DMS 273 treated with DMSO at 0.1 percent for 48 hours (cell line): ENCODE data around the gene UMAD1.
A peak's percentile ranks its signal among the peaks of the same experiment; 100 is the strongest.

Experiments used
- DNase-seq: peaks from one replicate; lab custom pipeline; 2025; lab: John Stamatoyannopoulos, UW

Gene UMAD1

DNA sequence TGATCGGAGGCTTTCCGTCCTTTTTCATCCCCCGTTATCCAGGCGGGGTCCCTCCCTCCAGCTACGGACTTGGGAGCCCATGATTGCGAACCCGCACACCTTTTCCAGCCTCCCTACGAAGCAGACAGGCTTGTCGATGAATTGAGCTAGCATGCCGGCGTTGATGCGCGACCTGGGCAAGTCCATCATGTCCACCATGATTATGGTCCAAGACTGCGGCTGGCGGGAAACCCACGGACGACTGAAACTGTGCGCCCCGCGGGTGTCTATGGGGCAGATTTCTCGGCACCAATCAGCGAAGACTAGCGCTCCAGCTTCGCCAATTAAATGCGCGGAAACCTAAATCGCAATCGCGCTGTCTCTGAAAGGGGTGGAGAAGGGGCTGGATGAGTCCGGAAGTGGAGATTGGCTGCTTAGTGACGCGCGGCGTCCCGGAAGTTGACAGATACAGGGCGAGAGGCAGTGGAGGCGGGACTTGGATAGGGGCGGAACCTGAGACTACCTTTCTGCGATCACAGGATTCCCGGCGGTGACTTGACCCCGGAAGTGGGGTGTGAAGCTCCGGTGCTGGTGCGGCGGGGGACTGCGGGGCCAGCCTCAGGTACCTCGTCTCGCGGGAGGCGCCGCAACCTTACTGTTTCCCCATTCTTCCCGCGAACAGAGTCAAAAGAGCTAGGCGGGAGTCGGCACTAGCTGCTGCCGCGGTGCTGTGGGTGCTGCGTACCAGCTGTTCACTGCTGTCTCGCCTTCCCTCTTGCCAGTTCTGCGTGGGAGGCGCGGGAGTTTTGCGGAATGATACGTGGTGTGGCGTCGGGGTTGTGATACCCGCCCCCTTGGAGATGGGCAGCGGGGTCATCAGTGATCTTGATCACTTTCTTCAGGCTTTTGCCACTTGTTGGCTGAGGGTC lies at the start of gene UMAD1:
TSS of gene UMAD1 (plus strand) at position 532 of the 908 bp plus-strand sequence. CDS start 32,620 bp downstream, outside the sequence.
- peak; percentile 100 for DNase-seq

DNA sequence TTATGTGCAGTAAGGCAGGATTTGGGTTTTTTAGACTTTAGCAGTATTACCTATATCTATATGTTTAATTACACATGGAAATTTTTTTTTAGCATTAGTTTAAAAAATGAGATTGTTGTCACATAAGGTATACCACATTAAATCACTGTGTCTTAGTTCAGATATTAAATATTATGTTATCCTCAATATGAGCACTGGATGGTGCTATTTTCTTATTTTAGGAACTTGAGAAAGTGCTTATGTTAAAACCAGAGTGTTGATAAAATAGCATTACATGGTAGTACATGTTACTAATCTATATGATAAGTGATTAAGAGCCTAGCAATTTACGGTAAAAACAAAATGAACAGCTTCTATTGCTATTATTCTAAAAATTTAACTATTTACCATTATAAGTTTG lies 45.1 kb upstream of the UMAD1 start:
- peak; percentile 10 for DNase-seq

DNA sequence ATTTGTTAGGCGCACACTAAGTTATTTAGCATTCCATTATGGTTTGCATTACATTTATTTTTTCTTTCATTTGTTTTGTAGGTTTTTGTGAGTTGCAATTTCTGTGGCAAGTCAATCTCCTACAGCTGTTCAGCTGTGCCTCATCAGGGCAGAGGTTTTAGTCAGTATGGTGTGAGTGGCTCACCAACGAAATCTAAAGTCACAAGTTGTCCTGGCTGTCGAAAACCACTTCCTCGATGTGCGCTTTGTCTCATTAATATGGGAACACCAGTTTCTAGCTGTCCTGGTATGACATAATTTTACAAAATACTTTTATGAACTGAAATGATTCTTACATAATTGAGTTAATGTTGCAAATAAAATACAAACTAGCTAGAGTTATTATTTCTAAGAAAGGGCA lies 44.4 kb upstream of the UMAD1 start:
- no peak for DNase-seq

DNA sequence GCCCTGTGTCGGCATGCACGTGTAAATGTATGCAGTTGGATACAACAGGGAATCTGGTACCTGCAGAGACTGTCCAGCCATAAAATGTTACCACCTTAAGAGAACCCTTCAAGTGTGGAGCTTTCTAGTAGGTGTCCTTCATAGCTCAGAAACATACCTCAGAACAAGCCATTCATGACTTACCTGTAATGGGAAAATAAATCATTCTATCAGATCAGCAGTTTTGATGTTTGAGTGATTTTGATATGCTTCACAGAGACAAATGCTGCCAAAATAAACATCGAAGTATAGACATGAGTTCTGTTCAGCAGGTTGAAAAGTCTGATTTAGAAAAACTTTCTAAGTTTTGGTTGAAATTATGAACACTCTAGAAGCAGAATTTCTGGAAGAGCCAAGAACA lies 33.5 kb upstream of the UMAD1 start:
- DNase-seq: no peak

DNA sequence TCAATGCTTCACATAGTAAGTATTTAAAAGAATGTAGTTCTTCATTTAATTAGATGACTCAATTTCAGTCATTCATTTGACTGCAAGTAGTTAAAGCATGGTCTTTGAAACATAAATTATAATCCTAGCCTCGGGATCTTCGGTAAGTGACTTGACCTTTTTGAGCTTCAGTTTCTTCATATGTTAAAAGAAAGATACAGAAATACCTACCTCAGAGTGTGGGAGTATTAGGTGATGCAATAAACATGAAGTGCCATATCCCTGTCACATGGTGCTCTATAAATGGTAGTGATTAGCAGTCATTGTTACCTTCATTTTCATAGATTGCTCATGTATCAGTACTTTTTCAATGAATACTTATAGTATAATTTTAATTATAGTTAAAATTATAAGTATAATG lies 31.2 kb upstream of the UMAD1 start:
- DNase-seq: no peak

DNA sequence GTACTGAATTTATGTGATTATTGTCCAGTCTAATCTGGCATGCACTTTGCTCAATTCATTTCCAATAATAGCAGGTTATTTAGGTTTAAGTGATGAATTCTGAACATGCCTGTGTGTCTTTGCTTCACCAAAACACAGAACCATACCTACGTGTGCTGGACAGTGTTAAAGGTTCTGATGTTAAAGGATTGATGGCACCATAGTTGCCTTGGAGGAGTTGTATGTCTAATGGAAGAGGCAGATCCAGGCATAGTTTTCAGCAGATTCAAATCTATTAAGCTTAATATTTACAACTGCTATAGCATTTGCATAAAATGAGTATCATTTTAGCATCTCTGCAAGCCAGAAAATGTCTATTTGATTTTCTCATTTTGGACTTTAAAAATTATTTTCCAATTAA lies 28.0 kb upstream of the UMAD1 start:
- no peak for DNase-seq

DNA sequence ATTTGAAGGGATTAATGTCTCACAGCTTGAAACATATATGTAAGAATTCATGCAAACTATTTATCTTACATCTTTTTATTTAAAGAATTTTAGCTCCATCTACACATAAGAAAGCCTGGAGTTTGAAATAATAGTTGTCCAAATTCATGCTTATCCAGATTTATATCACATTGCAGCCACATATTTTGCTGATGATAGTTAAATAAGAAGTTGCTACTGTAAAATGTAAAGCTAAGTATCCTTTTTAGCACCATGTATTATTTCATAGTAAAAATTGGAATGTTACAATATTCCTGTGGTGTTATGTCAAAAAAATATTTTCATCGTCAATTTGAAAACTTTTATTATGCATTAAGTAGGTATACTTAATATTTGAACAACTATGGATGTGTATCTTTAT lies 27.3 kb upstream of the UMAD1 start:
- DNase-seq: no peak

DNA sequence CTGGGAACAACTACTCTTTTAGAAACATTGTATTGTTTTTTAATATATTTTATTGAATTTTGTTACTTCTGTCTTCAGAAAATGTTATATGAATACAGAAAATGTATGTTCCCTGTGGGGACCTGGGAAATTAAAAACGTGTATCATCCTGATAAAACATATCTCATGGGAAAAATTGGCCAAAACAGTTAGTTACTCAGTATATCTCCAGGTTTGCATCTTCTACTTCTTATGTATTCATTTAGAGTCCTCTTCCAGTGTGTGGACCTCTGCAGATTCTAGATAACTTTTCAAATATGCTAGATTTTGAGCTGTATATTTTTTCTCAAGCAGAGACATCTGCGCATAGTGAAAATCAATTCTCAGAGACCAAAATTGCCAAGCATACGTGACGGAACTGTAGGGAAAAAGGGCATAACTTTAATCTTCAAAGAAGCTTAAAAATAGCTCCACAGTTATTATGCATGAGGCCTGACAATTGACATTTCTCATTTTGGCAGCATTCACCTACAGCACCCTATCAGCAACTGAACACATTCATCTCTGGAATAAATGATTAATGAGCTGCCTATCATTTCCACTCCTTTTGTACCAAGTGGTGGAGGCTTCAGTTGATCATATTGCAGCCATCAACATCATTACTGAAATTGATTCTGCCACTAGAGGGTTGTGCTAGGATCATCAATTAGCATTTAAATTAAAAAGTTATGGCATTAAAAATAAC lies 26.4 kb upstream of the UMAD1 start:
- DNase-seq: no peak

DNA sequence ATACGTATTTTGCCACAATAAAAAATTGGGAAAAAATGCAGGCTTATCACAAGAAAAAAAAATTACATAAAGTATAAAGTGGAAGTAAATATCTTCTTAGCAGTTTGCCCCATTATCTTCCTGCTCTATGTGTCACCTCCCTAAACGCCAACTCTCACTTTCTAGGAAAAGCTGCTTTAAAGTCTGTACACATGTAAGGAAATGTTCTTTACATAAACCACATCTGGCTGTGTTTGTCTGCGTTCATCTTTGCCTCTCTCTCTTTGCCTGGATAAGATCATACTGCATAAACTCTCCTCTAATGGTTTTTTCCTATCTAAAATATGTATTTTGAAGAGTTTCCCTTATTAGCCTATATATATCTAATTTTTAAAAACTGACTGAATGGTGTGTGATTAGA lies 23.0 kb upstream of the UMAD1 start:
- DNase-seq: no peak

DNA sequence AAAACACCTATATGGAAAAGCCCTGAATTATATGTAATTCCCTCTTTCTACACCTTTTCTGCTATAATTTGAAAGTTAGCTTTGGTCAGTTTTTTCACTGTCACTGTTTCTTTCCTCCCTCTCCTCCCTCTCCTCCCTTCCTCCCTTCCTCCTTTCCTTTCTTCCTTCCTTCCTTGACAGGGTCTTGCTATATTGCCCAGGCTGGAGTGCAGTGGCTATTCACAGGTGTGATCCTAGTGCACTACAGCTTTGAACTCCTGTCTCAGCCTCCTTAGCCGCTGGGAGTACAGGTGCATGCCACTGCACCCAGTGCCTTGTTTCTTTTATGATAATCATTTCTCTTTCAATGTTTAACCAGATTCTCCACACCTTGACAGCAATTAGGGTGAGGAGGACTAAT lies 22.1 kb upstream of the UMAD1 start:
- no peak for DNase-seq

DNA sequence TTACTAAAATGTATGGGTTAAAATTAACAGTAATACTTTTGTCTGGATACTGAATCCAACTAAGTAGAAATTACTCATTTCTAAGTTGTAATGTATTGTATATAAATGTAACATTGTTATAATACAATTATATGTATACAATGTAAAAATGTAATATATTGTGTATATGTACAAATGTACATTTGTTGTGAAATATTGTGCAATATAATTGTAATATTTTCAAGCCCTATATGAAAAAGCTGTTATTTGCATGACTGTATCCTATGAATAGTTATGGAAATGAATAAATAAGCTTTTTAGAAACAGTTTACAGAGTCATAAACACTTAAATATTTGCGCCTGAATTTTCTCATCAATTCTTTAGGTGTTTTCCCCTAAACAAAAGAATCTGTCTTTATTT lies 20.3 kb upstream of the UMAD1 start:
- no peak for DNase-seq

DNA sequence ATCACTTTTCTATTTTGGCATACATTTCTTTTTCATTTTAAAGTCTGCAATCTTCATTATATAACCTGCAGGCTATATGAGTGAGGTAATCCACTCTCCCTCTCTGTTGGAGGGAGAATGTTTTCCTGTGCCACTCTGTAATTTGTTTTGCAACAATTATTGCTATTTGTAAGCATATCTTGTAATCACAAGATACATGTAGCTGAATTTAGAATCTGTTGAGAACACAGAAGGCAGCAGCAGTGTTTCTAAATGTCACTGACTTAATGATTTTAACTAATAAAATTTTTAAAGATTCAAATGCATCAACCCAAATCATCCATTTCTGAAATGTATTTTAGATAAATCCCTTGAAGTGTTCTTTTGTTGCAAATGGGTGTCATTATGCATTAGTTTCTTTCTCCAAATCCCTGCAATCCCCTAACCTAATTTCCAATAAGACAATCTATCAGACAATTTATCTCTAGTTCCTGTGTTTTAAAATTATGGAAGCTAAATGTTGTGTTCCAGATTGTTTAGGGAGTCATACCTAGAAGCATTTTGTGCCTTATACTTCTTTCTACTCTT lies 19.8 kb upstream of the UMAD1 start:
- DNase-seq: no peak

DNA sequence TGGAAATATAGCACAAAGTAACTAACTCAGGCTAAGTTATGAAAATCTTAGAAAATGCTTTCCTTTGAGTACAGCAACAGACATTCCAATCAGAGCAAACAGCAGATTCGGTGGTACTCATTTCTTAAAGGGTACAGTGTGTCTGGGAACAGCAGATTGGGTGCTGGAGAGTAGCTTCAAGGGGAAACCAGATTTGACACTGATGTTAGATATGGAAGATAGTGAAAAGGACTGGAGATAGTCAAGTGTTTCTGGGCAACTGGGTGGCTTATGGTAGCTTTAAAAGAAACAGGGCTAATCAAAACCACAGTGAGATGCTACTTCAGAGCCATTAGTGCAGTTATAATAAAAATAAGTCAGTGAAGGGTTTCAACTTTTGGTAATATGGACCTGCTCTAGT lies 12.1 kb upstream of the UMAD1 start:
- DNase-seq: no peak

DNA sequence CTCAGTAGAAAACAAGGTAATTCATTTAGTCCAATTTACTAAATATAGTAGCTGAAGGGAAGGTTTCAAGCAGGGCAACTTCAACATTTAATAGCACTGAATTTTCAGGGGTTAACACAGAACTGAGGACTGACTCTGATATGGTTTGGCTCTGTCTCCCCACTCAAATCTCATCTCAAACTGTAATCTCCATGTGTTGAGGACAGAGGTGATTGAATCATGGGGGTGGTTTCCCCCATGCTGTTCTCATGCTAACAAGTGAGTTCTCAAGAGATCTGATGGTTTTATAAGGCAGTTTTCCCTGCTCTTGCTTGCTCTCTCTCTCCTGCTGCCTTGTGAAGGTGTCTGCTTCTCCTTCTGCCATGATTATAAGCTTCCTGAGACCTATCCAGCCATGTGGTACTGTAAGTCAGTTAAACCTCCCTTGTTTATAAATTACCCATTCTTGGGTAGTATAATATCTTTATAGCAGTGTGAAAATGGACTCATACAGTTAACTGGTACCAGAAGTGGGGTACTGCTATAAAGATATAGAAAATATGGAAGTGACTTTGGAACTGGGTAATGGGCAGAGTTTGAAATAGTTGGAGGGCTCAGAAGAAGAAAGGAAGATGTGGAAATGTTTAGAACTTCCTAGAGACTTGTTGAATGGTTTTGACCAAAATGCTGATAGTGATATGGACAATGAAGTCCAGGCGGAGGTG lies 9.8 kb upstream of the UMAD1 start:
- DNase-seq: no peak

DNA sequence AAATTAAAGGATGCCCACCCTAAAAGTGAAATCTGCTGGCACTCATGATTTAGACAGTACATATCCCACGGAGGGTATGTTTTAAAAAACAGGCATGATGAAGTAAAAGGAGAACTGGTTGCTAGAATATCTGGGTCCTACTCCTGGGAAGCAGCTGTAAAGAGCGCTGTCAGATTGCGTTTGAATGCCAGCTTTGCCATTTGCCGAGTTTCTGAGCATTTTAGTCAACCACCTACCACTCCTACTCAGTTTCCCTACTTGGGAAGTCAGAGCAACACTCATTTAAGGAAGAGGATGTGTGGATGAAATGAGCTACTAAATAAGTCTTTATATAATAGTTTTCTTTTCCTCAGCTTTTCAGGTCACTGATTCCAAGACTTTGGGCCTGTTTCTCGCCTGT lies 1.1 kb upstream of the UMAD1 start:
- DNase-seq: no peak

DNA sequence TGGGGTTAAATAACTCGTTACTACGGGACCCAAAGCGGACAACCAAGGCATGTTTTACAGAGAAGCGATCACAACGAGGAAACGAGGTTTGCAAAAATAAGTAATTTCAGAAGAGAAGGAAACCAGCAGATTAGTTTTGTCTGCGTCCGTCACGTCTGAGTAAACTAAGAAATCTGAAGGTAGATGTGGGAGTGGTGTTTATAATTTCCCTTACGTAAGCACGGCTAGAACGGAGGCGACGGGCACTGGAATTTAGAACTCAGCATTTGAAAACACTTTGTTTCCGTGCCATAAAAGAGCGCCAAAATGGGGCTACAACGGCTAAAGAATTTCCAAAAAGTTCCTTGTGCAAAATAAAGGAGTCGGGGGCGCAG lies 718 bp upstream of the UMAD1 start:
- DNase-seq: no peak

DNA sequence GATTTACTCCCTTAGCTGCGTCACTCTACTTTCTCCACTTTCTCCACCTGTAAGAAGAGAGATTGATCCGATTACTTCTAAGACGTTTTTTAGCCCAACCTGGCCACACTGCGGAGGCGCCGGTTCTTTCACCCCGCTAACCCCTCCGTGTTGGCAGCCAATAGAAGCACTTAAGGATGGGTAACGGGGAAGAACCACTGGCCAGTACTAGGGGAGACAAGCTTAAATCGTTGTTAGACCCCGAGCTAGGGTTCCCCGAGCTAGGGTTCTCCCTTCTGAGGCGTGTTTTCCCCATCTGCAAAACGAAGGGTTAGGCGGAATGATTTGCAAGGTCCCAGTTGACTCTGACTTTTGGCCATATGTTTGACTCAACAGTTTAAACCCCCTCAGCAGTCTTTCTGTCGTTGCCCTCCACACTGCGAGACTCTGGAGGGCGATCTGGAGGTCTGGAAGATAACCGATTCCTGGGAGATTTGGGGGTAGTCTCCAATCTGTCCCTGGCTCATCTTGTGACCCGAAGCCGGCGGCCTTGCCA lies 644 bp downstream of the UMAD1 start:
- peak; percentile 29 for DNase-seq

DNA sequence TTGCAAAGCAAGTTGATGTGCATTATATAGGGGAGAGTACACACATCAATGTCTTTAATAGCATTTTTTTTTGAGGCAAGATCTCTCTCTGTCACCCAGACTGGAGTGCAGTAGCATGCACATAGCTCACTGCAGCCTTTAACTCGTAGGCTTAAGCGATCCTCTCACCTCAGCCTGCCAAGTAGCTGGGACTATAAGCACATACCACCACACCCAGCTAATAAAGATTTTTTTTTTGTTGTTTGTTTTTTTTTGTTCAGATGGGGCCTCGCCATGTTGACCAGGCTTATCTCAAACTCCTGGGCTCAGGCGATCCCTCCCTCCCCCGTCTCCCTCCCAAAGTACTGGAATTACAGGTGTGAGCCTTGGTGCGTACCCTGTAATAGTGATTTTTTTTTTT lies 1.5 kb downstream of the UMAD1 start:
- no peak for DNase-seq

DNA sequence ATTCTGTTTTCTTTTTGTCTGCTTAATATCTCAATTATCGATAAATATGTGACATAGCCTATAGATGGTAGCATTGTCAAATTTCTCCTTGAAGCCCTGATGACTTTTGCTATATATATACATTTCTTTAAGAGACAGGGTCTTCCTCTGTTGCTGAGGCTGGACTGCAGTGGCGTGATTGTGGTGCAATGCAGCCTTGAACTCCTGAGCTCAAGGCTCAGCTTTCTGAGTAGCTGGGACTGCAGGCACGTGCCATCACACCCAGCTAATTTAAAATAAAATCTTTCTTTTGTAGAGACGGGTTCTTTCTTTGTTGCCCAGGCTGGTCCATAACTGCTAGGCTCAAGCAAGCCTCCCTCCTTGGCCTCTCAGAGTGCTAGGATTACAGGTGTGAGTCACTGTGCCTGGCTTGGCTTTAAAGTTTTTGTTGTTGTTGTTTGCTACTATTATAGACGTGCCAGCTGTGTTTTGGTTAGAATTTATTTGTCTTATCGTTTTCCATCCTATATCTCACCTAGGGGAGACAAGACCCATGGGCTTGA lies 7.0 kb downstream of the UMAD1 start:
- DNase-seq: no peak

DNA sequence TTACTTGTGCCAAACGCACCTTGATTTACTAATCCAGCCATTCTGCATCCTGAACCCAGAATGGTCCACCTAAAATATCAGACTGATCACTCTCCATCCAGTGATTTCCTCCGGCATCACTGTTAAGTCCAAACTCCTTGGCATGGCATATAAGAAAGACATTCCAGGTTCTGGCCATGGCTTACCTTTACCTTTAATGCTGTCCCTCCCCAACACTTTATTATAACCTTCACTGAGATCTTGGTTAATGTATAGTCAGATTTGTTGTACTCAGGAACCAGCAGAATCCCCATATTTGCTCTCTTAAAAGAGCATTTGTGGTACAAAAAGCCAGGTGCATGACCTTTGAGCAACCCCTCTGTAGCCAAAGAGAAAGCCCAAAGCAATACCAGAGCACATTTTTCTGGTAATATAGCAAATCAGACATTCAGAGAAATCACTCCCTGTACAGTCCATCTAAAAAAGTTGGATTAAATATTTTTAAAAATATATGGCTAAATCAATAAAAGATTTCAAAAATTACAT lies 10.2 kb downstream of the UMAD1 start:
- no peak for DNase-seq

DNA sequence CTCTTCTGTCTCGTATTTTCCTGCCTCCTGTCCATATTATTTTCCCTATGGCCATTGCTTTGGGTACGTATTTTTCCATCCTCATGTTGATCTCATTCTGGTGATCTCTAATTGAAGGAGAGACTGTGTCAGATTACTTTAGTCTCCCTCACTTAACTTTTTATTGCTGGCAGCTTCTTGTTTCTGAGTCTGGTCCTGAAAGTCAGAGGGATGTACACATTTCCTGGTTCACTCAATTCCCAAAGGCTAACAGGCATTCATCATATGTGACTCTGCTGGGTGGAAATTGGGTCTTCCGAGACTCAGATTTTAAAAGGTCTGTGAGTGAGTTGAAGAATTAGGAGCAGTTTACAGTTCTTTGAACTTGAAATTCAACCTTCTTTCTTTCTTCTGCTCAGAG lies 10.9 kb downstream of the UMAD1 start:
- no peak for DNase-seq
